Keratinocyte (primary cell): ENCODE results near the gene ACAP3.

Experiments
- CTCF ChIP-seq, 3 experiments: IDR thresholded peaks in 1 of 3; conservative IDR thresholded peaks in 1 of 3; optimal IDR thresholded peaks in 1 of 3; 2 replicates in 2 of 3; 3 replicates in 1 of 3; pipeline versions ENCODE3 to v1.5.1; 2011; ENCODE audit warnings: low read length in 3 of 3, mild to moderate bottlenecking in 3 of 3, moderate library complexity in 2 of 3, control low read depth in 1 of 3, inconsistent platforms in 1 of 3; ENCODE audit not compliant: insufficient read depth in 2 of 3; ENCODE audit errors: extremely low read depth in 1 of 3
- EZH2 ChIP-seq: IDR thresholded peaks from one replicate; pipeline ENCODE4 v1.6.1; 2012; ENCODE audit warnings: inconsistent platforms, mild to moderate bottlenecking, low read length, moderate library complexity

- TF ChIP-seq CTCF (optimal IDR thresholded peaks at IDR 0.05 in 1 of 3, IDR thresholded peaks at IDR 0.05 in 1 of 3, conservative IDR thresholded peaks at IDR 0.05 in 1 of 3; ENCODE audit: extremely low read depth in 1 of 3, insufficient read depth in 2 of 3, low read length in 3 of 3) = peak in 2 of 3 experiments; percentile 12 to 20
- TF ChIP-seq EZH2 = no peak
These were observed 1.6 kb downstream of the ACAP3 start for GRCh38 chr1:1306070-1306660.
